Adrenal gland (tissue), 5 donors: ENCODE measurements around the gene KNSTRN.

Source experiments
- POLR2A ChIP-seq, 2 donors: fragments of 450-650 bp; IDR thresholded peaks; one replicate each; pipeline ENCODE4 v1.6.1; 2017; ENCODE audit warnings: antibody characterized with exemption in 2 of 2, mild to moderate bottlenecking in 2 of 2, moderate library complexity in 1 of 2
- TF ChIP-seq, protein P1 (sequence below), 6 experiments: fragments of 450-650 bp in 4 of 6; fragments of 200-600 bp in 2 of 6; sonication (generic) in 1 of 6; IDR thresholded peaks; 1 replicate in 5 of 6; 2 replicates in 1 of 6; pipeline versions ENCODE4 v1.5.1 to v1.8.0; 2016 to 2021; ENCODE audit warnings: antibody characterized with exemption in 6 of 6, mild to moderate bottlenecking in 2 of 6, moderate library complexity in 1 of 6
- donor health status: DM: no; HTN: no; CAD: no.

DNA sequence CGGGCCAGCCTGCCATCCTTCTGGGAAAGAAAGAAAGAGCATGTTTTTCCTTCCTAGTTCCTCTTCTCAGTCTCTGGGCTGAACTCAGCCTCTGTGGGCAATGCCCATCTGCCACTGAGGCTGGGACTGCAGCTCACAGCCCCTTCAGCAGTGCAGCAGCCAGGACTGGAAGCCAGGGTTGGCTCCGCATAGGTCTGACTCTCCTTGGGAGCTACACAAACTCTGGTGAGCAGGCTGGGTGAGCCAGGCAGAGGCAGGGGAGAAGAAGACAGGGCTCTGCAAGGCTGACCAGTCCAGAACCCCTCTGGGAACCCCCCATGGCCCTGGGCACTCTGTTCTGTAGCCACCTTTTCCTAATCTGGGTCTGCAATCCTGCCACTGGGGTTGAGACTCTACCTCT lies 20.9 kb upstream of the KNSTRN start:
- TF ChIP-seq, protein P1, sequence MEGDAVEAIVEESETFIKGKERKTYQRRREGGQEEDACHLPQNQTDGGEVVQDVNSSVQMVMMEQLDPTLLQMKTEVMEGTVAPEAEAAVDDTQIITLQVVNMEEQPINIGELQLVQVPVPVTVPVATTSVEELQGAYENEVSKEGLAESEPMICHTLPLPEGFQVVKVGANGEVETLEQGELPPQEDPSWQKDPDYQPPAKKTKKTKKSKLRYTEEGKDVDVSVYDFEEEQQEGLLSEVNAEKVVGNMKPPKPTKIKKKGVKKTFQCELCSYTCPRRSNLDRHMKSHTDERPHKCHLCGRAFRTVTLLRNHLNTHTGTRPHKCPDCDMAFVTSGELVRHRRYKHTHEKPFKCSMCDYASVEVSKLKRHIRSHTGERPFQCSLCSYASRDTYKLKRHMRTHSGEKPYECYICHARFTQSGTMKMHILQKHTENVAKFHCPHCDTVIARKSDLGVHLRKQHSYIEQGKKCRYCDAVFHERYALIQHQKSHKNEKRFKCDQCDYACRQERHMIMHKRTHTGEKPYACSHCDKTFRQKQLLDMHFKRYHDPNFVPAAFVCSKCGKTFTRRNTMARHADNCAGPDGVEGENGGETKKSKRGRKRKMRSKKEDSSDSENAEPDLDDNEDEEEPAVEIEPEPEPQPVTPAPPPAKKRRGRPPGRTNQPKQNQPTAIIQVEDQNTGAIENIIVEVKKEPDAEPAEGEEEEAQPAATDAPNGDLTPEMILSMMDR (IDR thresholded peaks at IDR 0.05) = no peak
- TF ChIP-seq POLR2A (IDR thresholded peaks at IDR 0.05) = no peak
